Loucy (cell line): ENCODE results near the gene CD83.
"Not testable (repeated sequence)": the region's sequence is repeated elsewhere in the genome, so short reads cannot be mapped to it uniquely, and the experiment has no call there.

ENCODE experiments used
- H2AFZ ChIP-seq: fragments of 200-600 bp; sonication (generic); 2 replicates; pipeline ENCODE4 v1.6.0; 2016; ENCODE audit warnings: antibody characterized with exemption, mild to moderate bottlenecking, low read length, moderate library complexity
- H3F3A ChIP-seq: fragments of 200-600 bp; 2 replicates; pipeline ENCODE4 v1.6.0; 2016; ENCODE audit warnings: antibody characterized with exemption, low read depth, mild to moderate bottlenecking
- H3K27me3 ChIP-seq: fragments of 200-600 bp; sonication (generic); 2 replicates; pipeline ENCODE4 v1.6.1; 2014; ENCODE audit warnings: low read length, mild to moderate bottlenecking; ENCODE audit not compliant: insufficient read depth, poor library complexity, severe bottlenecking
- H3K36me3 ChIP-seq: fragments of 200-600 bp; sonication (generic); 2 replicates; pipeline ENCODE4 v1.6.1; 2016; ENCODE audit warnings: low read length; ENCODE audit not compliant: insufficient read depth
- H3K4me1 ChIP-seq: fragments of 200-600 bp; sonication (generic); 2 replicates; pipeline ENCODE4 v1.5.1; 2014; ENCODE audit warnings: low read length, mild to moderate bottlenecking; ENCODE audit not compliant: insufficient read depth, poor library complexity, severe bottlenecking
- H3K4me2 ChIP-seq: fragments of 200-600 bp; sonication (generic); 2 replicates; pipeline ENCODE4 v1.6.0; 2014; ENCODE audit warnings: antibody characterized with exemption, low read length, low read depth, mild to moderate bottlenecking; ENCODE audit not compliant: poor library complexity, severe bottlenecking
- H3K4me3 ChIP-seq: fragments of 200-600 bp; sonication (generic); 2 replicates; pipeline ENCODE4 v1.5.1; 2014; ENCODE audit warnings: low read length, mild to moderate bottlenecking, mixed read lengths; ENCODE audit not compliant: poor library complexity, severe bottlenecking
- H3K79me2 ChIP-seq: fragments of 200-600 bp; sonication (generic); 2 replicates; pipeline ENCODE4 v1.6.1; 2014; ENCODE audit warnings: low read length; ENCODE audit not compliant: insufficient read depth
- H3K9ac ChIP-seq: fragments of 200-600 bp; sonication (generic); 2 replicates; pipeline ENCODE4 v1.6.0; 2014; ENCODE audit warnings: mild to moderate bottlenecking, low read depth, low read length, moderate library complexity; ENCODE audit not compliant: poor library complexity, severe bottlenecking
- H3K9me2 ChIP-seq: fragments of 200-600 bp; sonication (generic); replicated peaks from 2 replicates; pipeline ENCODE4 v1.6.1; 2016; ENCODE audit warnings: low read depth, low read length, mixed read lengths
- H3K9me3 ChIP-seq: fragments of 200-600 bp; sonication (generic); 2 replicates; pipeline ENCODE4 v1.6.1; 2014; ENCODE audit warnings: mild to moderate bottlenecking, antibody characterized with exemption, low read length, low read depth; ENCODE audit not compliant: insufficient read depth
- H4K20me1 ChIP-seq: fragments of 200-600 bp; sonication (generic); 2 replicates; pipeline ENCODE4 v1.6.0; 2014; ENCODE audit warnings: antibody characterized with exemption, low read length, mild to moderate bottlenecking; ENCODE audit not compliant: insufficient read depth, poor library complexity, severe bottlenecking
- CTCF ChIP-seq: fragments of 200-600 bp; sonication (generic); conservative IDR thresholded peaks from 2 replicates; pipeline ENCODE4 v1.5.1; 2014; ENCODE audit warnings: mild to moderate bottlenecking, antibody characterized with exemption, low read length
- EZH2phosphoT487 ChIP-seq: fragments of 200-600 bp; IDR thresholded peaks from 2 replicates; pipeline ENCODE4 v1.6.1; 2018; ENCODE audit warnings: antibody characterized with exemption, mild to moderate bottlenecking, moderate library complexity, borderline replicate concordance

The CD83 gene

GRCh38 chr6:14149739-14150130 lies 32.2 kb downstream of the CD83 start:
- H3K9ac ChIP-seq: no peak overlapping the region
- H3K4me3 ChIP-seq: no peak overlapping the region
- H3K9me2 ChIP-seq: no peaks in the 10 kb centered on the region
- H3F3A ChIP-seq: no peaks in the 10 kb centered on the region
- H3K4me2 ChIP-seq: no peak overlapping the region
- no peak for TF ChIP-seq EZH2phosphoT487
- TF ChIP-seq CTCF: no peak
- H2AFZ ChIP-seq: no peak overlapping the region
- H4K20me1 ChIP-seq: no peaks in the 10 kb centered on the region
- H3K4me1 ChIP-seq: peaks cover 15% of the 10 kb centered on the region
- H3K36me3 ChIP-seq: no peaks in the 10 kb centered on the region
- no peaks in the 10 kb centered on the region for H3K27me3 ChIP-seq
- H3K79me2 ChIP-seq: no peaks in the 10 kb centered on the region
- H3K9me3 ChIP-seq: no peaks in the 10 kb centered on the region

DNA sequence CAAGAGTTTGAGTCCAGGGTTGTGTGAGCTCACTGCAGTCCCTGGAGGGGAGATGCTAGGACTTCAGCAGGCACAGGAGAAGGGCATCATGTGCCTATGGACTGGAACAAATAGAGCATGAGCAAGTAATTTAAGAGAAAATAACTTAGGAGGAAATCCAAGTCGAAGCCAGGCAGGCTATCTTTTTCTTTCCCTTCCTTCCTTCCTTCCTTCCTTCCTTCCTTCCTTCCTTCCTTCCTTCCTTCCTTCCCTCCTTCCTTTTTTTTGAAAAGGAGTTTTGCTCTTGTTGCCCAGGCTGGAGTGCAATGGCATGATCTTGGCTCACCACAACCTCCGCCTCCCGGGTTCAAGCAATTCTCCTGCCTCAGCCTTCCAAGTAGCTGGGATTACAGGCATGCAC lies 33.7 kb downstream of the CD83 start:
- H3K9me2 ChIP-seq, H4K20me1 ChIP-seq, H3K4me3 ChIP-seq, H3K36me3 ChIP-seq, H3K27me3 ChIP-seq, H3F3A ChIP-seq, H2AFZ ChIP-seq, H3K9ac ChIP-seq, H3K9me3 ChIP-seq, H3K4me1 ChIP-seq, H3K4me2 ChIP-seq, H3K79me2 ChIP-seq: not testable (repeated sequence)

DNA sequence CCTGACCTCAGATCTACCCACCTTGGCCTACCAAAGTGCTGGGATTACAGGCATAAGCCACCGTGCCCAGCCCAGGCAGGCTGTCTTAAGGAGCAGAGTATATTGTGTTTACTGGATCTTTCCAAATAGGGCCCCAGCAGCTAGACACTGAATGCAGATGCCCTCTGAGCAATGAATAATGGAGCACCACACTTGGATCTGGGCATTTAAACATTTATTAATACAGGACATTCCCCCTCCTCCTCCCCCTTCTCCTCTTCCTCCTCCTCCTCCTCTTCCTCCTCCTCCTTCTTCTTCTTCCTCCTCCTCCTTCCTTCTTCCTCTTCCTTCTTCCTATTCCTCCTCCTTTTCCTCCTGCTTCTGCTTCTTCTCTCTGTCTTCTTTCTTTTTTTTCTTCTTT lies 34.2 kb downstream of the CD83 start:
- Histone ChIP-seq H3K27me3 (no peaks in the 10 kb centered on the region), H3K79me2 (no peaks in the 10 kb centered on the region), H3K9me2 (no peaks in the 10 kb centered on the region), H4K20me1 (no peaks in the 10 kb centered on the region), H2AFZ (no peak overlapping the region), H3K9ac (no peak overlapping the region), H3K36me3 (no peaks in the 10 kb centered on the region), H3K9me3 (no peaks in the 10 kb centered on the region), H3K4me3 (no peak overlapping the region), H3K4me2 (no peak overlapping the region), H3F3A (no peaks in the 10 kb centered on the region), H3K4me1 (no peaks in the 10 kb centered on the region)
- TF ChIP-seq EZH2phosphoT487 (no peak), CTCF (no peak)

DNA sequence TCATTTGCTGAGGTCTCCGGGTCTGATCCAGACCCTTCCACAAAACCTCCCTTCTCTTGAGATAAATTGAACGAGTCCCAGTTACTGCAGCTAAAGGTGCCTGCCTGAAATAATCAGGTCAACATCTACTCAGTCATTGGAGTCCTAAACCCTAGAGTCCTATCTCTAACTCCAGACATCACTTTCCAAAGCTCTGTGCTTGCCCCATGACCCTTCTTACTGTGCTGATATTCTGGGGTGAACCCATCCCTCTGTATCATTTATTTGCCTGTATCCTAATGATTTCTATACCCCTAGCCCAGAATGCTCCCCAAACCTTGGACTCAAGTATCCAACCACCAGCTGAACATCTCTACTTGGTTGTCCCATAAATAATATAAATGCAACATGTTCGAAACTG lies 35.7 kb downstream of the CD83 start:
- Histone ChIP-seq H3F3A (no peaks in the 10 kb centered on the region), H2AFZ (no peak overlapping the region), H3K36me3 (no peaks in the 10 kb centered on the region), H3K27me3 (no peaks in the 10 kb centered on the region), H3K4me3 (no peak overlapping the region), H3K79me2 (no peaks in the 10 kb centered on the region), H3K4me1 (no peaks in the 10 kb centered on the region), H3K4me2 (no peak overlapping the region), H4K20me1 (no peaks in the 10 kb centered on the region), H3K9me2 (no peaks in the 10 kb centered on the region), H3K9me3 (no peaks in the 10 kb centered on the region), H3K9ac (no peak overlapping the region)
- TF ChIP-seq CTCF (no peak), EZH2phosphoT487 (no peak)
